Caco-2 (cell line): Measurements from ENCODE around the gene NEK11. TPM values are rescaled to one million over a fixed set of nuclear protein-coding genes. Genes with fewer than 3 reads are reported as not detected.

ENCODE experiments used
- BruUV-seq: library from RNA; stranded (reverse); fragments of 400-500 nt; replicated peaks from 2 replicates; lab custom pipeline; 2021; lab: Mats Ljungman, UMichigan
- CTCF ChIA-PET: fragments of 300-600 bp; sonication (Branson Sonifier 250); formaldehyde crosslinking; loops from one replicate; lab custom pipeline; 2022; ENCODE audit warnings: antibody characterized with exemption; lab: Charles Lee
- POLR2A ChIA-PET: fragments of 300-600 bp; sonication (Branson Sonifier 250); formaldehyde crosslinking; loops from one replicate; lab custom pipeline; 2022; ENCODE audit warnings: antibody characterized with exemption; lab: Charles Lee
- DNase-seq, 2 experiments: peaks; one replicate each; pipeline versions ENCODE4 v3.0.0 to v3.0.0-alpha.2; 2020 to 2022
- H3K27me3 ChIP-seq: replicated peaks from 2 replicates; pipeline ENCODE4 v1.6.0; 2011; ENCODE audit warnings: low read length; ENCODE audit not compliant: control insufficient read depth, insufficient read depth
- H3K36me3 ChIP-seq: 2 replicates; pipeline ENCODE4 v1.5.1; 2011; ENCODE audit warnings: low read length; ENCODE audit not compliant: control insufficient read depth, insufficient read depth
- H3K4me1 ChIP-seq: fragments of 250-450 bp; sonication (Bioruptor Pico); 2 replicates; pipeline ENCODE4 v1.5.1; 2020; ENCODE audit warnings: mild to moderate bottlenecking
- H3K4me3 ChIP-seq: 2 replicates; pipeline ENCODE4 v1.5.1; 2011; ENCODE audit warnings: low read depth, mild to moderate bottlenecking, control low read depth, low read length
- H3K9me3 ChIP-seq: fragments of 250-450 bp; sonication (Bioruptor Pico); 2 replicates; pipeline ENCODE4 v1.5.1; 2020; ENCODE audit warnings: mild to moderate bottlenecking, moderate library complexity
- H3K27ac Mint-ChIP-seq: one replicate; pipeline ENCODE4 v1.8.0; 2022; ENCODE audit warnings: mixed read lengths; ENCODE audit not compliant: unreplicated experiment
- H3K27me3 Mint-ChIP-seq: one replicate; pipeline ENCODE4 v1.8.0; 2022; ENCODE audit warnings: mixed read lengths; ENCODE audit not compliant: insufficient read depth, unreplicated experiment
- H3K36me3 Mint-ChIP-seq: one replicate; pipeline ENCODE4 v1.8.0; 2022; ENCODE audit warnings: mild to moderate bottlenecking, mixed read lengths; ENCODE audit not compliant: insufficient read depth, unreplicated experiment
- H3K4me1 Mint-ChIP-seq: one replicate; pipeline ENCODE4 v1.8.0; 2022; ENCODE audit warnings: low read depth, mixed read lengths; ENCODE audit not compliant: unreplicated experiment
- H3K4me3 Mint-ChIP-seq: one replicate; pipeline ENCODE4 v1.8.0; 2022; ENCODE audit warnings: mild to moderate bottlenecking, moderate library complexity, mixed read lengths; ENCODE audit not compliant: unreplicated experiment
- H3K9me3 Mint-ChIP-seq: one replicate; pipeline ENCODE4 v1.8.0; 2022; ENCODE audit warnings: mixed read lengths; ENCODE audit not compliant: unreplicated experiment
- CTCF ChIP-seq, 2 experiments: fragments of 200-600 bp in 1 of 2; IDR thresholded peaks; 1 replicate in 1 of 2; 2 replicates in 1 of 2; pipeline versions ENCODE4 v1.5.1 to v1.8.0; 2011 to 2022; ENCODE audit warnings: antibody characterized with exemption in 1 of 2, control low read depth in 1 of 2, inconsistent platforms in 1 of 2, low read depth in 1 of 2, low read length in 1 of 2, mild to moderate bottlenecking in 1 of 2, moderate library complexity in 1 of 2; ENCODE audit not compliant: insufficient read depth in 1 of 2, severe bottlenecking in 1 of 2, unreplicated experiment in 1 of 2
- intact Hi-C: fragments of 100-400 bp; cut with micrococcal nuclease; formaldehyde crosslinking; loops from one replicate; pipeline ENCODE4 v1.10.0; 2022; ENCODE audit not compliant: unreplicated experiment
- total RNA-seq: library from RNA; stranded (reverse); gene quantifications from 2 replicates; pipeline ENCODE4 v1.2.3, GENCODE V29; 2022

Gene NEK11
- total RNA-seq, 1 experiment from 2014 or later = 4.4 TPM

- Mint-ChIP-seq H3K4me3 (no peak overlapping the region), H3K4me1 (no peaks in the 10 kb centered on the region), H3K9me3 (no peaks in the 10 kb centered on the region), H3K27ac (no peak overlapping the region), H3K36me3 (peaks cover 35% of the 10 kb centered on the region), H3K27me3 (no peaks in the 10 kb centered on the region)
- no TSS peak for BruUV-seq
- Histone ChIP-seq H3K27me3 (no peaks in the 10 kb centered on the region), H3K4me1 (no peaks in the 10 kb centered on the region), H3K9me3 (no peaks in the 10 kb centered on the region), H3K4me3 (no peak overlapping the region), H3K36me3 (no peaks in the 10 kb centered on the region; the same call in 1 of the 2 replicates)
- intact Hi-C loops = no loop called here
- no peak for DNase-seq
- ChIA-PET POLR2A (no interaction called here), CTCF (no interaction called here)
- TF ChIP-seq CTCF (IDR thresholded peaks at IDR 0.05; ENCODE audit: insufficient read depth in 1 of 2, low read depth in 1 of 2, low read length in 1 of 2, severe bottlenecking in 1 of 2, unreplicated experiment in 1 of 2) = no peak
These were observed 18.4 kb upstream of the NEK11 start for GRCh38 chr3:131008326-131008725.

GRCh38 chr3:131009698-131010097 is 17.0 kb upstream of the NEK11 start:
- no peak for DNase-seq
- Mint-ChIP-seq H3K4me3 (no peak overlapping the region), H3K36me3 (peaks cover 33% of the 10 kb centered on the region), H3K9me3 (no peaks in the 10 kb centered on the region), H3K27ac (no peak overlapping the region), H3K27me3 (no peaks in the 10 kb centered on the region), H3K4me1 (no peaks in the 10 kb centered on the region)
- ChIA-PET CTCF (no interaction called here), POLR2A (no interaction called here)
- Histone ChIP-seq H3K9me3 (no peaks in the 10 kb centered on the region), H3K36me3 (no peaks in the 10 kb centered on the region; the same call in 1 of the 2 replicates), H3K4me3 (no peak overlapping the region), H3K4me1 (no peaks in the 10 kb centered on the region), H3K27me3 (no peaks in the 10 kb centered on the region)
- no TSS peak for BruUV-seq
- no peak for TF ChIP-seq CTCF (IDR thresholded peaks at IDR 0.05; ENCODE audit: insufficient read depth in 1 of 2, low read depth in 1 of 2, low read length in 1 of 2, severe bottlenecking in 1 of 2, unreplicated experiment in 1 of 2)
- intact Hi-C loops = no loop called here

GRCh38 chr3:131018970-131019369 is 7.7 kb upstream of the NEK11 start:
- Mint-ChIP-seq H3K27ac (no peak overlapping the region), H3K9me3 (no peaks in the 10 kb centered on the region), H3K4me1 (peaks cover 6% of the 10 kb centered on the region), H3K36me3 (peaks cover 26% of the 10 kb centered on the region), H3K27me3 (no peaks in the 10 kb centered on the region), H3K4me3 (no peak overlapping the region)
- Histone ChIP-seq H3K36me3 (peaks cover 3% of the 10 kb centered on the region), H3K4me3 (no peak overlapping the region), H3K9me3 (no peaks in the 10 kb centered on the region), H3K27me3 (no peaks in the 10 kb centered on the region), H3K4me1 (no peaks in the 10 kb centered on the region)
- ChIA-PET CTCF (no interaction called here), POLR2A (no interaction called here)
- intact Hi-C loops = loop anchor here (5.0 kb wide), 1 partner anchor 52 kb away; no protein-coding TSS in a partner anchor
- BruUV-seq = no TSS peak
- no peak for DNase-seq
- TF ChIP-seq CTCF (IDR thresholded peaks at IDR 0.05; ENCODE audit: insufficient read depth in 1 of 2, low read depth in 1 of 2, low read length in 1 of 2, severe bottlenecking in 1 of 2, unreplicated experiment in 1 of 2) = no peak
